Thyroid gland (tissue), 4 donors: ENCODE data around the gene SYDE1.

Source experiments
- CTCF ChIP-seq, 6 experiments: fragments of 200-600 bp in 3 of 6; fragments of 450-650 bp in 3 of 6; sonication (generic) in 3 of 6; IDR thresholded peaks; one replicate each; pipeline ENCODE4 v1.5.1; 2016 to 2019; ENCODE audit warnings: antibody characterized with exemption in 6 of 6, mild to moderate bottlenecking in 2 of 6, inconsistent platforms in 1 of 6, moderate library complexity in 1 of 6
- POLR2A ChIP-seq, 2 donors: fragments of 450-650 bp; IDR thresholded peaks; one replicate each; pipeline ENCODE4 v1.6.1; 2017; ENCODE audit warnings: antibody characterized with exemption in 2 of 2, mild to moderate bottlenecking in 2 of 2, moderate library complexity in 1 of 2

- TF ChIP-seq CTCF (IDR thresholded peaks at IDR 0.05) = no peak
- TF ChIP-seq POLR2A (IDR thresholded peaks at IDR 0.05) = no peak
Observed at GRCh38 chr19:15116856-15117255, 9.7 kb downstream of the SYDE1 start.
